ENCODE measurements around the gene GTF2IRD1. TPM values are rescaled to one million over a fixed set of nuclear protein-coding genes. Genes with fewer than 3 reads are reported as not detected.

The GTF2IRD1 gene
- total RNA-seq, 1 experiment from 2014 or later: 34.3 TPM

- Histone ChIP-seq H2BK12ac (ENCODE audit: insufficient read length, low read depth, low read length) (no peak overlapping the region), H3K18ac (ENCODE audit: insufficient read length, low read depth, low read length) (no peak overlapping the region), H3K9me3 (ENCODE audit: control insufficient read depth, low read depth, low read length) (no peaks in the 10 kb centered on the region), H3K14ac (ENCODE audit: insufficient read depth, low read length) (no peak overlapping the region), H2BK120ac (ENCODE audit: low read depth, low read length, poor library complexity, severe bottlenecking) (no peak overlapping the region), H3K9ac (ENCODE audit: extremely low read depth, insufficient read length, low read length) (no peak overlapping the region), H4K91ac (ENCODE audit: insufficient read length, low read depth, low read length) (no peak overlapping the region), H3K27me3 (ENCODE audit: insufficient read depth, low read length) (no peaks in the 10 kb centered on the region), H3K4me2 (ENCODE audit: insufficient read depth, insufficient read length, low read length) (no peak overlapping the region), H3K79me1 (ENCODE audit: insufficient read depth, low read depth, low read length, poor library complexity, severe bottlenecking) (no peaks in the 10 kb centered on the region), H3K79me2 (ENCODE audit: insufficient read depth, low read length) (no peaks in the 10 kb centered on the region), H2BK5ac (ENCODE audit: insufficient read length, low read length) (no peak overlapping the region), H4K5ac (ENCODE audit: insufficient read length, low read depth, low read length) (no peak overlapping the region), H3K56ac (ENCODE audit: insufficient read length, low read depth, low read length) (no peak overlapping the region), H3K23ac (ENCODE audit: insufficient read length, low read depth, low read length) (no peak overlapping the region), H2AK5ac (ENCODE audit: insufficient read length, low read length) (no peak overlapping the region), H3K23me2 (ENCODE audit: insufficient read length, low read depth, low read length, poor library complexity, severe bottlenecking) (no peaks in the 10 kb centered on the region), H2AFZ (ENCODE audit: low read length) (no peak overlapping the region), H4K8ac (replicated peaks; ENCODE audit: insufficient read length, low read depth, low read length) (no peak overlapping the region), H3T11ph (ENCODE audit: low read length) (no peak overlapping the region), H2BK15ac (ENCODE audit: low read depth, low read length) (no peak overlapping the region), H3K27ac (ENCODE audit: insufficient read length, low read depth, low read length) (no peak overlapping the region), H3K4ac (ENCODE audit: low read depth, low read length) (no peak overlapping the region), H3K4me1 (ENCODE audit: insufficient read depth, low read length) (no peaks in the 10 kb centered on the region), H4K20me1 (ENCODE audit: control insufficient read depth, insufficient read depth, insufficient read length) (no peaks in the 10 kb centered on the region), H2BK20ac (ENCODE audit: low read depth, low read length, poor library complexity, severe bottlenecking) (no peak overlapping the region)
- TF ChIP-seq CTCF (conservative IDR thresholded peaks at IDR 0.05): no peak
- no peak for DNase-seq
- Mint-ChIP-seq H3K36me3 (ENCODE audit: insufficient read depth in 1 of 3, low read depth in 3 of 3) (peaks cover 23 to 64% (median 57%) of the 10 kb centered on the region in 3 experiments; a peak in 6 of 7 replicates), H3K27me3 (ENCODE audit: low read depth) (no peaks in the 10 kb centered on the region), H3K4me1 (no peaks in the 10 kb centered on the region), H3K27ac (0 out of 7 replicates have a peak overlapping the region, but pooled peaks of 2 of the 3 experiments have one; percentile 9 to 14), H3K4me3 (no peak overlapping the region), H3K9me3 (no peaks in the 10 kb centered on the region)
- WGBS (ENCODE audit: extremely low coverage, insufficient read length, low lambda C conversion rate): no CpG with 5 or more reads among the region's 4 CpGs
These were observed 145.5 kb downstream of the GTF2IRD1 start for GRCh38 chr7:74599244-74599643.

Measured in H9 (cell line).